GM19035 (cell line): ENCODE results near the gene FLNC.

Source experiments
- ATAC-seq: cut with Tn5 transposase; IDR thresholded peaks from one replicate; pipeline ENCODE4 v1.9.1; 2021; ENCODE audit not compliant: unreplicated experiment

Gene FLNC

GRCh38 chr7:128891110-128891941 is 61.1 kb downstream of the FLNC start:
- no peak for ATAC-seq

- no peak for ATAC-seq
Measured at GRCh38 chr7:128891942-128892269, 61.7 kb downstream of the FLNC start.

GRCh38 chr7:128892521-128893250 is 62.5 kb downstream of the FLNC start:
- no peak for ATAC-seq

GRCh38 chr7:128893251-128894100 is 63.3 kb downstream of the FLNC start:
- no peak for ATAC-seq

GRCh38 chr7:128894101-128894440 is 63.9 kb downstream of the FLNC start:
- no peak for ATAC-seq

GRCh38 chr7:128895320-128895719 is 65.1 kb downstream of the FLNC start:
- no peak for ATAC-seq

- no peak for ATAC-seq
Measured at GRCh38 chr7:128899392-128899791, 69.2 kb downstream of the FLNC start.

- ATAC-seq = no peak
Measured at GRCh38 chr7:128900237-128900636, 70.0 kb downstream of the FLNC start.

- no peak for ATAC-seq
Measured at GRCh38 chr7:128902761-128903585, 72.8 kb downstream of the FLNC start.

- ATAC-seq = no peak
Measured at GRCh38 chr7:128903621-128904361, 73.6 kb downstream of the FLNC start.

- peak; percentile 60 for ATAC-seq
Measured at GRCh38 chr7:128904381-128905197, 74.4 kb downstream of the FLNC start.

GRCh38 chr7:128906001-128906765 is 76.0 kb downstream of the FLNC start:
- ATAC-seq = no peak

- no peak for ATAC-seq
Measured at GRCh38 chr7:128906766-128907559, 76.8 kb downstream of the FLNC start.
